Measurements from ENCODE around the gene CASK.
"Not testable (repeated sequence)": the region's sequence is repeated elsewhere in the genome, so short reads cannot be mapped to it uniquely, and the experiment has no call there.

The CASK gene

DNA sequence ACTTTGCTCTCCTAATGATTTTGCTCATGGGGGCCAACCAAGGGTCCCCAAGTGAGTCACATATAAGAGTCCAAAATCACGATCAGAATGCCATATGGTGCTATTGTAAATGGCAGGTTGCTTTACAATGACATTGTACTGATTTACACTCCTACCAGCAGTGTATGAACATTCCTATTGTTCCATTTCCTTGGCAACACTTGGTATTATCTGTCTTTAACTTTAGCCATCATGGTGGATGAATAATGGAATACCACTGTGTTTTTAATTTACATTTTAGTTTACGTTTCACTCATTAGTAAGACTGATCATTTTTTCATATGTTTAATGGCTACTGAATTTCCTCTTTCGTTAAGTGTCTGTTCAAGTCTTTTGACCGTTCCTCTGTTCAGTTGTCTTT is 379.7 kb downstream of the CASK start:
- DNase-seq, result no peak

DNA sequence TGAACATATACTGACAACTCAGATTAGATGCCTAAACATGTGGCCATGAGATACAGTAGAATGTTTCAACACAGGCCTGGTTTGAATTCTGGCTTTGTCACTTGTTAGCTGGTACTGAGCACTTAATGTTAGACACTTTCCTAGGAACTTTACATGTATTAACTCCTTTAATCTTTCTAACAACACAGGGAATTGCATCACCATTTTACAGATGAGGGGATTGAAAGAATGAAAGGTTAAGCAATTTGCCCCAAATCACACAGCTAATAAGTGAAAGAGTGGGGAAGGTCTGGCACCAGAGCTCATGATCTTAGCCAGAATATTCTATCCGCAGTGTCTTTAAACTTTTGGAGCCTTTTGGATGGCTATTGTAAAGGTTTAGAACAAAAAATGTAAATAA is 380.3 kb downstream of the CASK start:
- no peak for DNase-seq

DNA sequence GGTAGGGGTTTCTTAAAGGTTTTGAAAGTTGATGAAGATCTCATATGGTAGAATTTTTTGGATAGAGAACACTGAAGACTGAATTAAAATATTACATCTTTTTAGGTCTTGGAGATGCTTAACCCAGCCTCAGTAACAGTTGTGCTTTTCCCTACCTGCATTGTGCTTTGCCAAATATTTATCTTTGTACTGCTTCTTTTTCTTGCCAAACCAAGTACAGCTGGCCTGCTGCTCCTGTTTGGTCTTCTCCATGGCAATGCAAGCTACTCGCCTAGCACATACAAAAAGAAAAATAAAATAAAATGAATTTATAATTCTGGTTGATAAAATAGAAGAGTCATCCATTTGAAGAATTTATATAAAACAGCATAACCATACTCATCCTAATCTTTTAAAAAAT is 380.8 kb downstream of the CASK start:
- no peak for DNase-seq

DNA sequence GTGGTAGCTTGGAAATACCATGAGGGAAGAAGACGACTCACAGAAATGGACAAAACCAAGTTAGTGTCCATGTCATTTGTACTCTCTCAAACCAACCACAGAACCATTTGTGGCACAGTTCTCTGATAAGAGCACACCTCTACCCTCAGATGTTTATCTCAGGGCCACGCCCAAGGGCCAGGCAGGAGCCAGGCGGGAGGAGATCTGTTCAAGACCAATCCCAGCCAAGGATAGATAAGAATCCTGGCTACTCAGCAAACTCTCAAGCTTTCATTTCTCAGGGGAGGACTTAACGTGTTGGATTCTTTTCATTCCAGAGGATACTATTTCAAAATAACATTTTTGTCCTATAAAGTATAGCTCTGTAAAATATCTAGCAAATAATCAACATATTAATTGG is 381.2 kb downstream of the CASK start:
- no peak for DNase-seq

DNA sequence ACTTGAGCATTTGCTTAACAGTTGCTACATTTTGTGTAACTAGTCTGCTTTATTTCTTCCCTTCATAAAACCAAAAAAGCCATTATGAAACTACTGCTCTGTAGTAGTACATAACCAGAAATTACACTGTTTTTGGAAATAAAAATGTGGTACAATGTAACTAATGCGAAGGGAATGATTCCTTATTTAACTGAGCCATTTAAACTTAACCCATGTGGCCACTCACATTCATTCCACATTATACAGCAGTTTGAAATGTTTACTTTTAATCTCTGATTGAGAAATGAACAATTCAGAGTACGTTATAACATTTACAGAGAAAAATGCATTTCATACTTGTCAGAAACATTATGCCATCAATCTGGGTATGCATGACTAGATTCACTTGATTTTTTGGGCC is 382.0 kb downstream of the CASK start:
- no peak for DNase-seq

DNA sequence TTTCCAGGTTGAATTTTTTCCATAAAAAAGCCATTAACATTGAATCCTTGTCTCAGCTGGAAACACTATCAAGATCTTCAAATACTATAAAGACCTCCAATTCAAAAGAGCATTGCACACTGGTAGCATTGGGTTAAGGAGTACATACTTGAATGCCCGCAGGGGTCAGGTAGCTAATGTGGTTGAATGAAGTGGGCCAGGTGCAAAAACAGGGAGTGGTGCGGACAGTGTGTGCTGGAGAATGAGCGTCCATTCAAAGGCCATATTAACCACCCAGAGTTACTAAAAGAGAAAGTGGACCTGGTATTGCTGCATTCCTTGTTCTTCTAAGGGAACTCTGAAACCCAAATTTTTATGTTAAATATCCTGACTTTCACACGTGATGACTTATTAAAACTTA is 384.6 kb downstream of the CASK start:
- DNase-seq, result no peak

DNA sequence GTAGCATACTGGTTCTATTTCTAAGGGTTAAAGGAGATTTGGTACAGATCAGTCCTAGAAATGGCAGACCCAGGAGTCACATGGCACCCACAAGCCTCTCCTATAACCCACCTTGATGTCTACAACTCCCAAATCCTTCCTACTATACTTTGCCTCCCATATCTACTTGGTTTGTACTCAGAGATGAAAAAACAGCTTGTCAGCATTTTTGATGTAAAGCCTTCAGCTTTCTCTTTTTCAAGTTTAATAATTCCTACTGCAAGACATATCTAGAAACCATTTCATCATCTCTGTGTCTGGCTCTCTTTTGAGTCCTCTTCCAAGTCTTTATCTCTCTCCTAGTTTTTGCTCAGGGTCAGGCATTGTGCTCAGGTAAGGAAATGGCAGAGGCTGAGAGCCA is 393.3 kb downstream of the CASK start:
- DNase-seq, result no peak

DNA sequence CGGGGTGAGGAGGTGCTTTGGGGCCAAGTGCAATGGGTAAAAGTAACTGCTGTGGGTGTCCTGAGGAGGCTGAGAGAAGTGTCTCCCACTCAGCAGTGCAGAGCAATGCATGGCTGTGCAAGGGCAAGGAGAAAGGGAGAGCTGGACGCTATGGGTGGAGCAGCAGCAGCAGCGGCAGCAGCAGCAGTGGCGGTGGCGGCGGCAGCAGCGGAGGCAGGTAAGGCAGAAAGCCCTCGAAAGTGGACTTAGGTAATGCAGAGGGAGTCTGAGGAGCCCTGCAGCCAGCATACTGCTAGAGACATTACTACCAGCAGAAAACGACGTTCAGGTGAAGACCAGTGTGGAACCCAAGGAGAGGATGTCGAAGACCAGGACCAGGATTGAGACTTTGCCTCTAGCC is 394.1 kb downstream of the CASK start:
- no peak for DNase-seq

DNA sequence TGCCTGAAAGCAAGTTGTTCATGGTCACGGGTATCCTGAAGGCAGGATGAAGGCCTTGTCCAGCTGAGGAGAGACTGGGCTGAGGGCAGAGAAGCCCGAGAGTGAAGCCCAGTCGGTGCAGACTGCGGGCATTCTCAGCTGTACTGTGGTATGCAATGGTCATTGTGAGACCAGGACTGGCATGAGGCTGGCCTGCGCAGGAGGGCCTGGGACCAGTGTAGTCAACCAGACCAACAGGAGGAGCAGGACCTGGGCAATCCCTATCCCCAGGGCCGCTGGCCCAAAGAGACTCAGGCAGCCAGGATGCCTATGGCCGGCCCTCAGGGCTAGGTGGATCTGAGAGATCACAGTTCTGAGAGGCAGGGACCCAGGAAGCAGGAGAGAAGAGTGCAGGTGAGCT is 394.6 kb downstream of the CASK start:
- DNase-seq, result no peak

DNA sequence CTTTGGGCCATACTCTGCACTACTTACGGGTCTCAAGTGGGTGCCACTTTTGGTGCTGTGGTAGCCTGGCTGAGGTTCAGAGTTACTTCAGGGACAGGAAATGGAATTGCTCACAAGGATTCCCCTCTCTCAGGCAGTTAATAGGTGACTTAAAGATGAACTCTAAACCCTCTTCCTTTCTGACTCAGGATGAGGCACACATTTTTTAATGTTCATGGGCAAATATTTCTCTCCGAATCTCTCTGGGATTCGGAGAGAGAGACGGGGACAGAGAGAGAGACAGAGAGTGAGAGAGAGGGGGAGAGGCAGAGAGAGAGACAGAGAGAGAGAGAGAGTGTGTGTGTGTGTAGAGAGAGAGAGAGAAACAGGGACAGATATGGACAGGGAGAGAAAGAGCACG is 396.4 kb downstream of the CASK start:
- DNase-seq, result no peak

DNA sequence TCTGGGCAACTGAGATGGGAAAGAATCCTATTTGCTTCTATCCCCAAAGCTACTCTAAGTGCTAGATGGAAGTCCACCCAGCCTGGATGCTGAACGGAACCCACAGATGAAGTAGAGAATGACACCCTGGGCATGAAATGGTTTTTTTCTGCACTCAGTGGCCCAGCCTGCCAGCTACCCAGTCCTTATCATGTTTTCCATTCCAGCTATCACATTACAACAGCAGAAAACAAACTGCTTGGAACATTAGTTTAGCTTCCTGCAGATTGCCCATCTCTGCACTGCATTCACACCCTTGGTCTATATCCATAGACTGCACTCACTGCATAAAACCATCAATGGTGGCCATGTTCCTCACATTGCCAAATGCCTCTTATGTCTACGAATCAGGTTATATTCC is 397.1 kb downstream of the CASK start:
- DNase-seq, result no peak

DNA sequence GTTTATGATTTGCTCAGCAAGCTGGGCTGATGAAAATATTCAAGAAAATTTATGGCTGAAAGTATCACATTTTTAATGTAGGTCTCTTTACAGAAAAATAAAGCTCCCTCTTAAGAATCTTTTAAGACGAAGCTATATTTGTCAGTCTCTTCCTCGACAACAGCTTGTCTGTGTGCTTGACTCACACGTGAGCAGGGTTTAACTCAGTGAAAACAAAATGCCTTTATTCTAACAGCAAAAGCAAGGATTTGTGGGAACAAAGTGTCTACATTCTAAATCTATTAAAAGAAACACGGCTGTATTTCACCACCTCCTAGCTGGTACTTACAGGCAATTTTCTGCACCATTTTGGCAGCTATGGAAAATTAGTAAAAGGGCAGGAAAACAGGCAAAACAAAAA is 400.7 kb downstream of the CASK start:
- no peak for DNase-seq

DNA sequence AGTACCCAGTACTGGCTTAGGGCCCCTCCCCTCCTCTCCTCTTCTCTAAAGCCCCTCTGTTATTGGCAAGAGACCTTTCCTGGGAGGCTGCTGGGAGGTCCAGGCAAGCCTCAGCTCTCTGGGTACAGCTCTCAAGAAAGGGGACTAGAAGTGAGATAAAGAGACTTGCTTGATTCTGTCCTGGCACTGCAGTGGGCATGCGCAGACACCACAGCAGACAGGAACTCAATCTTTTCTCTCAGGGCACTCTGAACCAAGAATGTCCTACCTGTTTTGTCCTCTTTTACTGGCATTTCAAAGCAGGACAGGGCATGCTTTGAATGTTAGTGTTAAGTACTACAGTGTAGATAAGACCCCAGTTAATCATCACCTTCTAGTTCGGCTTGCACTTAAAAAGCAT is 401.3 kb downstream of the CASK start:
- no peak for DNase-seq

DNA sequence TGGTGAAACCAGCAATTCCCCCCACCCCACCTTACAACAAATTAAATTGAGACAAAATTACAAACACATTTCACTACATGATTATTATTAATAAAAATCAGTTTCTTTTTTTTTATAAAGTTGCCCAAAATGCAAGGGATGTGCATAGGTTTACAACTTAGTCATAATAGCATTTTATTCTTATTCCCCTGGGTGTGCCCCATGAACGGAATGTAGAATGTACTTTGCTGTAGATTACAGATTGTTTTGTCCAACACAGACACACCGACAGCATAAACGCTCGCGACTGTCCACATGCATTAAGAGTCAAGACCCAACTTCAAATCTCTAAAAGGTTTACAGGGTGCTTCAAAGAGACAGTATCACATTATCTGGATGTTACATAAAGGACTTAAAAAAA is 403.9 kb downstream of the CASK start:
- DNase-seq, result no peak

DNA sequence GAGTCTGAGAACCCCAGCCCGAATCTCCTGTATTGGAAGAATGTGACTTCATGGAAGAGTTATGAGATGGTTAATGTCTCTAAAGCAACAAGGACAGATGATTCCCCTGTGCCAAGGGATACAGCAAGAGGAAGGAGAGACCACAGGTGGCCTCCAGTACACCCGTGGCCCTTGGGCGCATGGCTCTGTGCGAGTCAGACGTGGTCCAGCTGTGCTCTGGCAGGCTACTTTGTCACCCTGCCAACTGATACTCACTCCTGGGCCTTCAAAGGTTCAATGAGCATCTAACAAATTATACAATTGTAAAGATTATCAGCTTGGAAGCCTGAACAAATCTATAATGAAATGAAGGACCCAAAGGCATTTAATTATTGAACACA is 404.5 kb downstream of the CASK start:
- no peak for DNase-seq

DNA sequence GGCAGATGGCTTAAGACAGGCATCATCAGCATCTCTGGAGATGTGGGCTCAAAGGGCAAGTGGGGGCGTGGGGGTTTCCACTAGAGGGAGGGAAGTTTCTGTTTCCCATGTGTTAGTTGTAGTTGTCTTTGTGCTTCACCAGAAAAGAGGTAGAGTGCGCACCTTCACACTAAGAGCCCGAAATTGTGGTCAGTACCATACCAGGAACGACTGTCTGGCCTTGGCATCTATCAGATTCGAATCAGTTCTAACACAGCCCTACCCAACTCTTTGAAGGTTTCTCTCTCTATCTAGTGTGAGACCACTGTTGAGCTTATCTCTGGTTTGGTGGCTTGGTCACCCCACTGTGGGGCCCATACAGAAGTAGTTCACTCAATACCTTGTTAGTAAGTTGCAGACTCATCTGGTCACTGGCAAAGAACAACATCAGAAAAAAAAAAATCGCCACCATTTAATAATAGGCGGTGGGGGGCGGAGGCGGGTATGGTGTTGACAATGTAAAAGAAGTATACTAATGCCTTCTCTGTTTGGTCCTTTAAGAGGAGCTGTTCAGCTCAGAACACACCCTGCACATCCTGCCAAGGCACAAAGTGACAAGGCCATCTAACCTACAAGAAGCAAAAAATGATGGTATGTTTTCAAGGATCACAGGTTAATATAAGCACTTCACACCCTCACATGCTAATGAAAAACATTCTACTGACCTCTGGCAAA is 405.1 kb downstream of the CASK start:
- DNase-seq, result no peak

DNA sequence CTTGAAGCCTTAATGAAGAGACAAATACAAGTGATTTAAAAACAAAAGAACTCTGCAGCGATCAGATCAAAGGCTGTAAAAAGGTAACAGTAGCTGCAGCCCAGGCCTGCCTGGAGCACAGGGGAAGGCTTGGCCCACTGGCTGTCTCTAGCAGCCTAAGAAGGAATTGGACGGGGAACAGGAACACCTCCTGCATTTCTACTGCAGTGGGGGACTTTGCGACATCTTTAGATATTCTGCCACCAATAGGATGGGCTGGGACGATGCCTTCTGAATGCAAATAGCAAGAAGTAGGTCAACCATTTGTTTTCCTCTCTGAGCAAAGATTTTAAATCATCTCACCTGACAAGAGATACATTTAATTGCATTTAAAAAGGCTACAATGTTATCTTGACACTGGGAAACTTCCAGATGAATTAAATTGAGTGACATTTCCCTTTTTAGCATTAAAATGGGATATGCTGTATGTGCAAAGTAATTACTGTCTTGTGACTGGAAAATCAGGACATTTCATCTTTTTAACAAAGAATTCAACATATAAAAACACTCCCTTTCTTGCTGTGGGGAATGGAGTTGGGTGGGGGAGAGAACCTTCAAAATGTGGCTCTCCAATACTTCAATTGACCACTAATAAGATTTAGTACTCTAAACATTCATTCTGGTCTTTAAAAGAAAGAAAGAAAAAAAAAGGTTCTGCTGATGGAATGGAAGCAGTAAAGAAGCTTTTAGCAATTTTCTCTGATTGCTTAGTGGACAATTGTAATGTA is 406.2 kb downstream of the CASK start:
- no peak for DNase-seq

DNA sequence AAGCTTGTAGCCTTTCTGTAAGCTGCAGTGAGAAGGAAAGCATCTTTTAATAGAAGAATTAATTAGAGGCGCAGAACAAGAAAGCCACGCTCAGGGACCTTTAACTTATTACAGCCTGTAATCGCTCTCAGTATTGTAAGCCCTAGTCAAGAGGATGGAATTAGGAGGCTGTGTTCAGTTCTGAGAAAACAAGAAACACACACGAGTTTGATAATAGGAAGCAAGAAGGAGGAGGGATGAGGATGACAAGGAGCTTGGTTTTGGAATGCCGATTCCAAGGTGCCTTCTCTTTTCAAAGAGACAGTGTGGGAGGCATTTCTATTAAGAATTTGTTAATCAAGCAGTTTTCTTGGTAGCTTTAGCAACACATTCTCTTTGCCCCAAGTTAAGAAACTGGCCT is 406.9 kb downstream of the CASK start:
- DNase-seq, result no peak

DNA sequence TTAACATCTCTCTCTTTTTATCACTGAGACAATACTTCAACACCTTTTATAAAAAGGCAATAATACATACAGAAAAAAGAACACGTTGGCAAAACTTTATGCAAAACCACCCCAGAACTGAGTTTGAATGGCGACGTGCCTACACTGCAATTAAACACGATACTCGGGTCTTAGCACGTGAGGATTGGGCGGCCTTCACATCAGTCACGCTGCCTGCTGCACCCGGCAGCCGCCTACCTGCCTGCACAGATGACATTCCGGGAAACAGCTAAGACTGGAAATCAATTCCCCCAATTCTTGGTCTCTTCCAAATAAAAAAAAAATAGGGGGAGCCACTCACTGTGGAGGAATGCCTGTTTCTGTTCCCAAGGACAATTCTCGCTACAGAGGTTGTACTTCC is 408.0 kb downstream of the CASK start:
- DNase-seq, result no peak

DNA sequence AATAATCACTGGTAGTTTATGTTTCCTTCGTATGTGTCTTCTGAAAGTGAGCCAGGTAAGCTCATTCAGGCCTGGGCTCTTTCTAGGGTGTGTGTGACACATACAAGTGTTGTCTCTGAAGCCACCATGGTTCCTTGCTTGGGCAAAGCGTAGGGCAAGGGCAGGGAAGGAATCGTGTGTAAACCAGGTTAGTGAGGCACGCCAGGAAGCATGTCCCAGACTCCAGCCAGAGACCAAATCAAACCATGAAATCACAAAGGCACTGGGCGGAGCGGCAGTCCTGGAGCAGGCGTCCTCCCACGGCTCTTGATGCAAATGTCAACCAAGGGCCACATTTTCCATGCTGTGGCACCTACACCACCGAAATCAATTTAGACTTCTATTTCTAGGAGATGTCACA is 409.2 kb downstream of the CASK start:
- no peak for DNase-seq

DNA sequence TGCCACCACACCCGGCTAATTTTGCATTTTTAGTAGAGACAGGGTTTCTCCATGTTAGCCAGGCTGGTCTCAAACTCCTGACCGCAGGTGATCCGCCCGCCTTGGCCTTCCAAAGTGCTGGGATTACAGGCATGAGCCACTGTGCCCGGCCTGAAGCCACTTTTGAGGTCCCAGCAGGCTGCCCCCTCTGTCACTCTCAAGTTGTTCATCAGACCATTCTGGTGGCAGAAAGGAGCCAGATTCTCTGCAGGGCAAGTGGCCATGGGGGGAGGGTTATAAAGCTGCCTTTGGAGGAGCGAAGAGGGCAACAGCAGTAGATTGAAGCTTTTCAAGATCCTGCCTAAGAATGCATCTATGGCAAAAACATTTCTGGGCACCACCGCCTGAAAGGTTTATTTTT is 410.5 kb downstream of the CASK start:
- not testable (repeated sequence) for DNase-seq

DNA sequence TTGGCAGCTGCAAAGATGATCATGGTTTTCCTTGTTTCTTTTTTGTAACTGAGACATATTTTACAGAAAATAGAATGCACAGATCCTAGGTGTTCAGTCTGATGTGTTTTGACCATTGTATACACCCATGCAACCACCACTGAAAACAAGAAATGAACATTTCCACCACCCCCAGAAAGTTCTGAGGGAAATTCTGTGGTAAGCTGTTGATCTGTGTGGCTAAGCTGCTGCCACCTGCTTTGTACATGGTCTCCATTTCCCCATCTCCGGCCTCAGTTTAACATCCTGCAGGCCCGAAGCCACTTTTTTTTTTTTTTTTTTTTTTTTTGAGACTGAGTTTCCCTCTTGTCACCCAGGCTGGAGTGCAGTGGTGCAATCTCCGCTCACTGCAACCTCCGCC is 411.0 kb downstream of the CASK start:
- DNase-seq, result peak; percentile 25

DNA sequence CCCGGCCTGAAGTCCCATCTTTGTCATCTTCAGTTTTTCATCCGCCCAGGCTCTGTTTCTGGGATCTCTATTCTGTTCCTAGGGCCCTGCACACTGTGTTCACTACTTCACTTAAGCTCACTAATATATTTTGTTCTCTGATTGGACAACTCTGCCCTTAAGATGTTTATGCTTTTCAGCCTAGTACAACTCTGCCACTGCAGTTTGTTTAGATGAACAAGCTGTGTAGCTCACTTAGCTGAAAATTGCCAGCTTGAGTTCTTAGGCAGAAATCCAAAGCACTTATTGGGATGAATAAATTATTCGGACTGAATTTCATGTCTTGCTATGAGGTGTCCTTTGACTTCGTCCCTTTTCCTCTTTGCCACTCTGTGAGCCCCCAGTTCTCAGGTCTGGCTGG is 415.4 kb downstream of the CASK start:
- no peak for DNase-seq

DNA sequence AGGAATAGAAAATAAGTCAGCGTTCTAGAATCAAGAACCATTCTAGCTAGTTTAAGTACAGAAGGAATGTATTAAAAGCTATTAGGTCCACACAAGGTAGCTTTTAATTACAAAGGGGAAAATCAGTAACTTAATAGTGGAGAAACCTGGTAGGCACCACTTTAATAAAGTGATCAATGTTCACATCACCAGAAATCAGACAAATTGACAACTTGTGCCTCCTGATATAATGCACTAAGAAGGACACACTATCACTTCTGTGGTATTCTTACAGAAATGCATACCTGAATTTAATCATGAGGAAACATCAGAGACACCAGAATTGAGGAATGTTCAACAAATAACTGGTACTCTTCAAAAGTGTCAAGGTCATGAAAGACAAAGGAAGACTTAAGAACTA is 421.4 kb downstream of the CASK start:
- no peak for DNase-seq

DNA sequence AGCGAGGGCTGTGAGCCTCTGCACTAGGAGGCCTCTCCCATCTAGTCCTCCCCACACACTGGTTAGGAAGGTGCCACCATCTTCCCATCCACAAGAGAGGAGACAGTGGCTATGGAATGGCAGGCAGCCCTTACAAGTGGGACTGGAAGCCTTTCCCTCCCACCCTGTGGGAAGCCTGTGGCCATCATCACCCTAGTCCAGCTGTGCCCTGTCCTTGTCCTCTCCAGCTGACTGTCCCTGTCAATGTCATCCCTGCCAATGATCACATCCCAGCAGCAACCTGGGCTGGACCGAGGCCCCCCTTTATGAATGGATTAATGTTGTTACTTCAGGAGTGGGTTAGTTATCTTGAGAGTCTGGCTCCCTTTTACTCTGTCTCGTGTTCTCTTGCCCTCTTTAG is 423.4 kb downstream of the CASK start:
- DNase-seq, result no peak

Data from MV-4-11 (cell line).